ENCODE measurements around the gene OLFML2A.
"Not testable (repeated sequence)": the region's sequence is repeated elsewhere in the genome, so short reads cannot be mapped to it uniquely, and the experiment has no call there.

Gene OLFML2A

DNA sequence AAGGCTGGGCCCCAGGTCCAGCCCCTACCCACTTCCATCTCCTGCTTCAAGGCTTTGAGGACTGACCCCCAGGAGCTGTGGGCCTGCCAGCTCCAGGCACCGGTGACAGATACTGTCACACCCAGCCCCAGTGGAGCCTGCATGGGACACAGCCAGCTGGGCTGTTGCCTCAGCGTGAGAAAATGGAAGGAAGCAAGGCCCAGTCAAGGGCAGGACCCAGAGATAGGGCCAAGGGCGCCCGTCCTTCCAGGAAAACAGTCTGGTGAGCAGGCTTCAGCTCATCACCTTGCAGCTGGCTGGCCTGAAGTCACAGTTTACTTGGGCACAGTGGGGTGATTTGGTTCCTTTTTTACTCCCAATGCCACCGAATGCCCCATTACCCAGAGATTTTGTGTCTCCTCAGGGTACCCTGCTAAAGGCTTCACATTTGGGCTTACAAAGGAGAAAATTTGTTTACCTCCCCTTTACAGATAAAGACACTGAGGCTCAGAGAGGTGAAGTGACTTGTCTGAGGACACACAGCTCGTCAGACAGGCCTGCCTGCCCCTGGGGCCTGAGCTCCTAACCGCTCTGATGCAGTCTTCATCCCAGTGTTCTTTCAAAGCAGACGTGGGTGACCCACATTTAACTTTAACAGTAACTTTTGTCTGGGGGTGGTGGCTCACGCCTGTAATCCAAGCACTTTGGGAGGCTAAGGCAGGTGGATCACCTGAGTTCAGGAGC is 54.9 kb downstream of the OLFML2A start:
- DNase-seq (ENCODE audit: extremely low spot score): no peak
- POLR2A ChIA-PET: no interaction called here
- TF ChIP-seq, protein P1, sequence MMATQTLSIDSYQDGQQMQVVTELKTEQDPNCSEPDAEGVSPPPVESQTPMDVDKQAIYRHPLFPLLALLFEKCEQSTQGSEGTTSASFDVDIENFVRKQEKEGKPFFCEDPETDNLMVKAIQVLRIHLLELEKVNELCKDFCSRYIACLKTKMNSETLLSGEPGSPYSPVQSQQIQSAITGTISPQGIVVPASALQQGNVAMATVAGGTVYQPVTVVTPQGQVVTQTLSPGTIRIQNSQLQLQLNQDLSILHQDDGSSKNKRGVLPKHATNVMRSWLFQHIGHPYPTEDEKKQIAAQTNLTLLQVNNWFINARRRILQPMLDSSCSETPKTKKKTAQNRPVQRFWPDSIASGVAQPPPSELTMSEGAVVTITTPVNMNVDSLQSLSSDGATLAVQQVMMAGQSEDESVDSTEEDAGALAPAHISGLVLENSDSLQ (IDR thresholded peaks at IDR 0.05): no peak
- CTCF ChIA-PET: interaction anchor here (0.7 to 1.0 kb wide), 2 partner anchors 8 to 54 kb away, joined by 3 read pairs; no protein-coding TSS in a partner anchor

DNA sequence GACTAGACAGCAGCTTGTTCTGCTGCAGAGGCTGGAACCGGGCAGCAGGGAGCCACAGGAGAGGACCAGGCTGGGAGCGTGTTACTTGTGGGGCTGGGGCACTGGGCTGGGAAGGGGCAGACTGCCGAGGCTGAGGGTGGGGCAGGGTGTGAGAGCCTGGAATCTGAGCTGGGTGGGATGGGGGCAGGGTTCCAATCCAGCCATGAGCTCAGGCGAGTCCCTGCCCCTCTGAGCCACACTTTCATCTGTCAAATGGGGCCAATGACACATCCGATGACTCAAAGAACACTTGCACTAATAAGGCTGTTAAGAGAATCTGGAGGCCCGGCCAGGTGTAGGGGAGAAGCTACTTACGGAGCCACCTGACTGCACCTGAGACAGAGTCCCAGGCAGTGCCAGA is 57.7 kb downstream of the OLFML2A start:
- CTCF ChIA-PET: interaction anchor here (1.2 kb wide), 1 partner anchor 18 kb away, joined by 4 read pairs; no protein-coding TSS in a partner anchor

DNA sequence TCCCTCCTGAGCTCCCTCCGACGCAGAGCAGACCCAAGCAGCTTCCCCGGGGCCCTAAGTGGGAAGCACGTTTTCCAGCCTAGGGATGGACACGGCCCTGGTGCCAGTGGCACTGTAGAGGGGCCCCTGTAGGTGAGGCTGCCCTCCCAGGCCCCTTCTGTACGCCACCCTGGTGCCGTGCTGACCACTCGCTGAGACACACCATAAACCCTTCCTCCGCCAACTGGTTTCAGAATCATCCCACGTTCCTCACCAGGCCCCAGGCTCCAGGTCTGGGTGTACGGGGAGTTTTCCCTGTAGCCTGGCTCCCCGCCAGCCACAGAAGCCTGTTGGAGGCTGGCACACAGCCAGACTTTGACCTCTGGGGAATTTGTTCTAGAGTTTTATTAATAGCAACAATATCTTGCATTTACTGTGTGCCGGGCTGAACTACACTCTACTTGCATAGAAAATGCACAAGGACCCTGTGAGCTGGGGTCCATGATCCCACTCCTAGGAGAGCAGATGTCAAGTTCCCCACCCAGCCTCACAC is 58.2 kb downstream of the OLFML2A start:
- TF ChIP-seq HDGF (IDR thresholded peaks at IDR 0.05; ENCODE audit: borderline replicate concordance): no peak
- TF ChIP-seq SUZ12 (IDR thresholded peaks at IDR 0.05): no peak
- no peak for TF ChIP-seq LEF1 (IDR thresholded peaks at IDR 0.05; ENCODE audit: borderline replicate concordance)
- TF ChIP-seq TARDBP (IDR thresholded peaks at IDR 0.05): no peak
- TF ChIP-seq CTBP1 (IDR thresholded peaks at IDR 0.05; ENCODE audit: borderline replicate concordance): no peak
- TF ChIP-seq ARNT (IDR thresholded peaks at IDR 0.05): no peak
- no peak for TF ChIP-seq ELF4 (IDR thresholded peaks at IDR 0.05)
- TF ChIP-seq, protein P1 (IDR thresholded peaks at IDR 0.05): no peak
- TF ChIP-seq FOXM1 (IDR thresholded peaks at IDR 0.05; ENCODE audit: borderline replicate concordance): no peak
- no peak for TF ChIP-seq SP1 (IDR thresholded peaks at IDR 0.05)
- no peak for TF ChIP-seq FOXK2 (IDR thresholded peaks at IDR 0.05)
- no peak for TF ChIP-seq L3MBTL2 (conservative IDR thresholded peaks at IDR 0.05)
- no peak for TF ChIP-seq NFRKB (IDR thresholded peaks at IDR 0.05)
- peak; percentile 38 for DNase-seq (ENCODE audit: extremely low spot score)
- POLR2A ChIA-PET: interaction anchor here (0.6 to 1.3 kb wide), 2 partner anchors 17 to 78 kb away, joined by 3 to 5 read pairs; no protein-coding TSS in a partner anchor
- CTCF ChIA-PET: interaction anchor here (1.2 kb wide), 1 partner anchor 17 kb away, joined by 4 read pairs; no protein-coding TSS in a partner anchor

More for the DNA sequence above, 57.7 kb downstream of the OLFML2A start:
- DNase-seq (ENCODE audit: extremely low spot score): no peak
- no peak for TF ChIP-seq SUZ12 (IDR thresholded peaks at IDR 0.05)
- TF ChIP-seq, protein P1 (IDR thresholded peaks at IDR 0.05): no peak
- no peak for TF ChIP-seq SP1 (IDR thresholded peaks at IDR 0.05)
- TF ChIP-seq FOXA1 (IDR thresholded peaks at IDR 0.05): no peak
- TF ChIP-seq ELF4 (IDR thresholded peaks at IDR 0.05): no peak
- TF ChIP-seq L3MBTL2 (conservative IDR thresholded peaks at IDR 0.05): no peak
- no peak for TF ChIP-seq HDGF (IDR thresholded peaks at IDR 0.05; ENCODE audit: borderline replicate concordance)
- no peak for TF ChIP-seq FOXM1 (IDR thresholded peaks at IDR 0.05; ENCODE audit: borderline replicate concordance)
- no peak for TF ChIP-seq NFRKB (IDR thresholded peaks at IDR 0.05)
- no peak for TF ChIP-seq LEF1 (IDR thresholded peaks at IDR 0.05; ENCODE audit: borderline replicate concordance)
- TF ChIP-seq BHLHE40 (IDR thresholded peaks at IDR 0.05; ENCODE audit: borderline replicate concordance): no peak
- TF ChIP-seq TARDBP (IDR thresholded peaks at IDR 0.05): no peak
- no peak for TF ChIP-seq ARNT (IDR thresholded peaks at IDR 0.05)
- no peak for TF ChIP-seq FOXK2 (IDR thresholded peaks at IDR 0.05)
- no peak for TF ChIP-seq CTBP1 (IDR thresholded peaks at IDR 0.05; ENCODE audit: borderline replicate concordance)
- POLR2A ChIA-PET: interaction anchor here (1.3 kb wide), 1 partner anchor 16 kb away, joined by 3 read pairs; no protein-coding TSS in a partner anchor

DNA sequence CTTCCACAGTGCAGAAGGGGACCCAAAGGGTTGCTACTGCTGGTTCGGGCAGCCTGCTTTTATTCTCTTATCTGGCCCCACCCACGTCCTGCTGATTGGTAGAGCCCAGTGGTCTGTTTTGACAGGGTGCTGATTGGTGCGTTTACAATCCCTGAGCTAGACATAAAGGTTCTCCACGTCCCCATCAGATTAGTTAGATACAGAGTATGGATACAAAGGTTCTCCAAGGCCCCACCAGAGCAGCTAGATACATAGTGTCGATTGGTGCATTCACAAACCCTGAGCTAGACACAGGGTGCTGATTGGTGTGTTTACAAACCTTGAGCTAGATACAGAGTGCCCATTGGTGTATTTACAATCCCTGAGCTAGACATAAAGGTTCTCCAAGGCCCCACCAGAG is 61.2 kb downstream of the OLFML2A start:
- CTCF ChIA-PET: interaction anchor here (1.2 to 1.6 kb wide), 2 partner anchors 15 to 19 kb away, joined by 3 to 6 read pairs; partner anchors contain the start of gene WDR38
- DNase-seq (ENCODE audit: extremely low spot score); POLR2A ChIA-PET: not testable (repeated sequence)

DNA sequence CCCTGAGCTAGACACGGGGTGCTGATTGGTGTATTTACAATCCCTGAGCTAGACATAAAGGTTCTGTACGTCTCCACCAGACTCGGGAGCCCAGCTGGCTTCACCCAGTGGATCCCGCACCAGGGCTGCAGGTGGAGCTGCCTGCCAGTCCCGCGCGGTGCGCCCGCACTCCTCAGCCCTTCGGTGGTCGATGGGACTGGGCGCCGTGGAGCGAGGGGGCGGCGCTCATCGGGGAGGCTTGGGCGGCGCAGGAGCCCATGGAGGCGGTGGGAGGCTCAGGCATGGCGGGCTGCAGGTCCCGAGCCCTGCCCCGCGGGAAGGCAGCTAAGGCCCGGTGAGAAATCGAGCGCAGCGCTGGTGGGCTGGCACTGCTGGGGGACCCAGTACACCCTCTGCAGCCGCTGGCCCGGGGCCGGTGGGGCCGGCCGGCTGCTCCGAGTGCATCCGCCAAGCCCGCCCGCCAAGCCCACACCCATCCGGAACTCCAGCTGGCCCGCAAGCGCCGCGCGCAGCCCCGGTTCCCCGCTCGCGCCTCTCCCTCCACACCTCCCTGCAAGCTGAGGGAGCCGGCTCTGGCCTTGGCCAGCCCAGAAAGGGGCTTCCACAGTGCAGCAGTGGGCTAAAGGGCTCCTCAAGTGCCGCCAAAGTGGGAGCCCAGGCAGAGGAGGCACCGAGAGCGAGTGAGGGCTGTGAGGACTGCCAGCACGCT is 61.8 kb downstream of the OLFML2A start:
- CTCF ChIA-PET: interaction anchor here (1.2 kb wide), 1 partner anchor 20 kb away, joined by 3 read pairs; no protein-coding TSS in a partner anchor
- POLR2A ChIA-PET: not testable (repeated sequence)

DNA sequence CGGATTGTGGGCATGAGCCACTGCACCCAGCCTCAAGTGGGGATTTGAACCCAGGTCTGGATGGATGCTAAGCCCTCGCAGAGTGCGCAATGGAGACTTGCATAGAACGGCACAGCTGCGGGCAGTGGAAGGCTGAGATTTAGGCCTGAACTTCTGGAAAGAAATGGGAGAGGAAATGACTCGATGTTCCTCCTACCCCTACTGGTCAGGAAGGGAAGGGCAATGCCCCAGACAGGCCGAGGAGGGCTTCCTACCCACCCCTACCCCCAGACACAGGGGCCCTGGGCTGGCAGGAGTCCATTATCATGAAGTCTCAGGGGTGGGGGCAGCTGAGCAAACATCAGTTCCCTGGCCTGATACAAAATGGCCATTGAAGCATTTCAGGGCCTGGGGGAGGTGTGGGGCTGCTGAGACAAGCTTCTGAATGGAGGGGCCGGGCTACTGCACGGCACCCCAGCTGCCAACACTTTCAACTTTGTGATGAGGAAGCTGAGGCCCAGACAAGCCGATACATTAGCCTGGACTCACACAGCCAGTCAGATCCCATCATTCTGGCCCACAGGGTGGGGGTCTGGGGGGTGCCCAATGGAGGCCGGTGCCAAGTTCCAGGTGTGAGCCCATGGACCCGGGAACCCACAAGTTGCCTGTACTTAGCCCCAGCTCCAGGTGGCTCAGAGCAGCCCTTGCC is 62.8 kb downstream of the OLFML2A start:
- DNase-seq (ENCODE audit: extremely low spot score): peak; percentile 59
- TF ChIP-seq, protein P1 (IDR thresholded peaks at IDR 0.05): no peak
- no peak for TF ChIP-seq ARNT (IDR thresholded peaks at IDR 0.05)
- ChIA-PET POLR2A (interaction anchor here (0.9 kb wide), 1 partner anchor 16 kb away, joined by 3 read pairs; no protein-coding TSS in a partner anchor), CTCF (interaction anchor here (0.9 to 3.0 kb wide), 12 partner anchors 8 to 68 kb away, joined by 3 to 30 read pairs (median 6); partner anchors contain the start of gene WDR38)

More for the DNA sequence above, 61.8 kb downstream of the OLFML2A start:
- not testable (repeated sequence) for DNase-seq (ENCODE audit: extremely low spot score)

Data from HEK293T (cell line).